HCT116 (cell line): Measurements from ENCODE around the gene ETFA.

Source experiments
- EZH2phosphoT487 ChIP-seq: fragments of 200-600 bp; IDR thresholded peaks from 2 replicates; pipeline ENCODE4 v1.6.1; 2018; ENCODE audit warnings: antibody characterized with exemption, borderline replicate concordance
- FOSL1 ChIP-seq: IDR thresholded peaks from 2 replicates; pipeline ENCODE4 v1.6.1; 2012; ENCODE audit warnings: low read depth
- POLR2AphosphoS5 ChIP-seq: IDR thresholded peaks from 2 replicates; pipeline ENCODE4 v1.6.1; 2011; ENCODE audit warnings: mild to moderate bottlenecking, low read depth, low read length, moderate library complexity
- TF ChIP-seq, protein P1 (sequence below), 3 experiments: fragments of 200-600 bp in 1 of 3; sonication (generic) in 1 of 3; IDR thresholded peaks in 2 of 3; conservative IDR thresholded peaks in 1 of 3; 2 replicates each; pipeline ENCODE4 v1.5.1; 2012 to 2017; ENCODE audit warnings: low read depth in 2 of 3, low read length in 2 of 3, antibody characterized with exemption in 1 of 3, borderline replicate concordance in 1 of 3, control low read depth in 1 of 3, mild to moderate bottlenecking in 1 of 3, mixed read lengths in 1 of 3, mixed run types in 1 of 3, moderate library complexity in 1 of 3; ENCODE audit not compliant: insufficient read depth in 1 of 3
- TF ChIP-seq, protein P2 (sequence below): IDR thresholded peaks from 2 replicates; pipeline ENCODE4 v1.6.1; 2012
- TF ChIP-seq, protein P3 (sequence below): IDR thresholded peaks from 2 replicates; pipeline ENCODE4 v1.6.1; 2012; ENCODE audit warnings: low read depth

DNA sequence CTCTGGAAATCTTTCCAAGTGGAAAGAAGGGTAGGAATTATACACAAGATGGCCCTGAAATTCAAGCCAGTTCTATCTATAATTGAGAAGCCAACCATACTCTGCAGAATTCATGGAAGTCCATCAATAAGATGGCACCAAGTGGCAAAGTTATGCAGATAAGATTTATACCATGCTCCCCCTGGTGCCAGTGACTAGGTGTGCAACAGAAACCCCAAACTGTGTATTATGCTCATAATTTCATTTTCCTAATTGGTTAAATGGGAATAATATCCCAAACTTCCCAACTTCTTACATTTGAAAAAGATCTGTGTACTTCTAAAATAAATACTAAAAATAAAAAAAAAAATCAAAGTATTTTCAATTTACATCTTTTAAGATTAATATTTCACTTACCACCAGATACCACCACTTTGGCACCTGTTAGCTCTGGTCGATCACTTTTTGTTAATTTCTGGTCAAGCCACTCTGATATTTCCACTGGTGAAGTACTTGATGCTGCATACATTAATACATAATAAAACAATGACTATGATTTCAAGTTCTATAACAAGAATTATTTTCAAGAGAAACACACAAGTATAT lies 25.9 kb downstream of the ETFA start:
- TF ChIP-seq, protein P1, sequence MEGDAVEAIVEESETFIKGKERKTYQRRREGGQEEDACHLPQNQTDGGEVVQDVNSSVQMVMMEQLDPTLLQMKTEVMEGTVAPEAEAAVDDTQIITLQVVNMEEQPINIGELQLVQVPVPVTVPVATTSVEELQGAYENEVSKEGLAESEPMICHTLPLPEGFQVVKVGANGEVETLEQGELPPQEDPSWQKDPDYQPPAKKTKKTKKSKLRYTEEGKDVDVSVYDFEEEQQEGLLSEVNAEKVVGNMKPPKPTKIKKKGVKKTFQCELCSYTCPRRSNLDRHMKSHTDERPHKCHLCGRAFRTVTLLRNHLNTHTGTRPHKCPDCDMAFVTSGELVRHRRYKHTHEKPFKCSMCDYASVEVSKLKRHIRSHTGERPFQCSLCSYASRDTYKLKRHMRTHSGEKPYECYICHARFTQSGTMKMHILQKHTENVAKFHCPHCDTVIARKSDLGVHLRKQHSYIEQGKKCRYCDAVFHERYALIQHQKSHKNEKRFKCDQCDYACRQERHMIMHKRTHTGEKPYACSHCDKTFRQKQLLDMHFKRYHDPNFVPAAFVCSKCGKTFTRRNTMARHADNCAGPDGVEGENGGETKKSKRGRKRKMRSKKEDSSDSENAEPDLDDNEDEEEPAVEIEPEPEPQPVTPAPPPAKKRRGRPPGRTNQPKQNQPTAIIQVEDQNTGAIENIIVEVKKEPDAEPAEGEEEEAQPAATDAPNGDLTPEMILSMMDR (IDR thresholded peaks at IDR 0.05 in 2 of 3, conservative IDR thresholded peaks at IDR 0.05 in 1 of 3; ENCODE audit: borderline replicate concordance in 1 of 3, insufficient read depth in 1 of 3, low read depth in 2 of 3, low read length in 2 of 3) = peak; percentile 62 to 64 (median 63)
- TF ChIP-seq POLR2AphosphoS5 = no peak
- TF ChIP-seq, protein P2, sequence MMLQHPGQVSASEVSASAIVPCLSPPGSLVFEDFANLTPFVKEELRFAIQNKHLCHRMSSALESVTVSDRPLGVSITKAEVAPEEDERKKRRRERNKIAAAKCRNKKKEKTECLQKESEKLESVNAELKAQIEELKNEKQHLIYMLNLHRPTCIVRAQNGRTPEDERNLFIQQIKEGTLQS = no peak
- no peak for TF ChIP-seq EZH2phosphoT487
- no peak for TF ChIP-seq FOSL1
- TF ChIP-seq, protein P3, sequence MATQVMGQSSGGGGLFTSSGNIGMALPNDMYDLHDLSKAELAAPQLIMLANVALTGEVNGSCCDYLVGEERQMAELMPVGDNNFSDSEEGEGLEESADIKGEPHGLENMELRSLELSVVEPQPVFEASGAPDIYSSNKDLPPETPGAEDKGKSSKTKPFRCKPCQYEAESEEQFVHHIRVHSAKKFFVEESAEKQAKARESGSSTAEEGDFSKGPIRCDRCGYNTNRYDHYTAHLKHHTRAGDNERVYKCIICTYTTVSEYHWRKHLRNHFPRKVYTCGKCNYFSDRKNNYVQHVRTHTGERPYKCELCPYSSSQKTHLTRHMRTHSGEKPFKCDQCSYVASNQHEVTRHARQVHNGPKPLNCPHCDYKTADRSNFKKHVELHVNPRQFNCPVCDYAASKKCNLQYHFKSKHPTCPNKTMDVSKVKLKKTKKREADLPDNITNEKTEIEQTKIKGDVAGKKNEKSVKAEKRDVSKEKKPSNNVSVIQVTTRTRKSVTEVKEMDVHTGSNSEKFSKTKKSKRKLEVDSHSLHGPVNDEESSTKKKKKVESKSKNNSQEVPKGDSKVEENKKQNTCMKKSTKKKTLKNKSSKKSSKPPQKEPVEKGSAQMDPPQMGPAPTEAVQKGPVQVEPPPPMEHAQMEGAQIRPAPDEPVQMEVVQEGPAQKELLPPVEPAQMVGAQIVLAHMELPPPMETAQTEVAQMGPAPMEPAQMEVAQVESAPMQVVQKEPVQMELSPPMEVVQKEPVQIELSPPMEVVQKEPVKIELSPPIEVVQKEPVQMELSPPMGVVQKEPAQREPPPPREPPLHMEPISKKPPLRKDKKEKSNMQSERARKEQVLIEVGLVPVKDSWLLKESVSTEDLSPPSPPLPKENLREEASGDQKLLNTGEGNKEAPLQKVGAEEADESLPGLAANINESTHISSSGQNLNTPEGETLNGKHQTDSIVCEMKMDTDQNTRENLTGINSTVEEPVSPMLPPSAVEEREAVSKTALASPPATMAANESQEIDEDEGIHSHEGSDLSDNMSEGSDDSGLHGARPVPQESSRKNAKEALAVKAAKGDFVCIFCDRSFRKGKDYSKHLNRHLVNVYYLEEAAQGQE = no peak
